Hippocampal formation (tissue), 2 donors: ENCODE data around the gene SRPRA.
"Not testable (repeated sequence)": the region's sequence is repeated elsewhere in the genome, so short reads cannot be mapped to it uniquely, and the experiment has no call there.

Experiments used
- DNase-seq, 2 donors: peaks; one replicate each; lab custom pipeline; 2025; lab: John Stamatoyannopoulos, UW

Gene SRPRA, protein sequence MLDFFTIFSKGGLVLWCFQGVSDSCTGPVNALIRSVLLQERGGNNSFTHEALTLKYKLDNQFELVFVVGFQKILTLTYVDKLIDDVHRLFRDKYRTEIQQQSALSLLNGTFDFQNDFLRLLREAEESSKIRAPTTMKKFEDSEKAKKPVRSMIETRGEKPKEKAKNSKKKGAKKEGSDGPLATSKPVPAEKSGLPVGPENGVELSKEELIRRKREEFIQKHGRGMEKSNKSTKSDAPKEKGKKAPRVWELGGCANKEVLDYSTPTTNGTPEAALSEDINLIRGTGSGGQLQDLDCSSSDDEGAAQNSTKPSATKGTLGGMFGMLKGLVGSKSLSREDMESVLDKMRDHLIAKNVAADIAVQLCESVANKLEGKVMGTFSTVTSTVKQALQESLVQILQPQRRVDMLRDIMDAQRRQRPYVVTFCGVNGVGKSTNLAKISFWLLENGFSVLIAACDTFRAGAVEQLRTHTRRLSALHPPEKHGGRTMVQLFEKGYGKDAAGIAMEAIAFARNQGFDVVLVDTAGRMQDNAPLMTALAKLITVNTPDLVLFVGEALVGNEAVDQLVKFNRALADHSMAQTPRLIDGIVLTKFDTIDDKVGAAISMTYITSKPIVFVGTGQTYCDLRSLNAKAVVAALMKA

DNA sequence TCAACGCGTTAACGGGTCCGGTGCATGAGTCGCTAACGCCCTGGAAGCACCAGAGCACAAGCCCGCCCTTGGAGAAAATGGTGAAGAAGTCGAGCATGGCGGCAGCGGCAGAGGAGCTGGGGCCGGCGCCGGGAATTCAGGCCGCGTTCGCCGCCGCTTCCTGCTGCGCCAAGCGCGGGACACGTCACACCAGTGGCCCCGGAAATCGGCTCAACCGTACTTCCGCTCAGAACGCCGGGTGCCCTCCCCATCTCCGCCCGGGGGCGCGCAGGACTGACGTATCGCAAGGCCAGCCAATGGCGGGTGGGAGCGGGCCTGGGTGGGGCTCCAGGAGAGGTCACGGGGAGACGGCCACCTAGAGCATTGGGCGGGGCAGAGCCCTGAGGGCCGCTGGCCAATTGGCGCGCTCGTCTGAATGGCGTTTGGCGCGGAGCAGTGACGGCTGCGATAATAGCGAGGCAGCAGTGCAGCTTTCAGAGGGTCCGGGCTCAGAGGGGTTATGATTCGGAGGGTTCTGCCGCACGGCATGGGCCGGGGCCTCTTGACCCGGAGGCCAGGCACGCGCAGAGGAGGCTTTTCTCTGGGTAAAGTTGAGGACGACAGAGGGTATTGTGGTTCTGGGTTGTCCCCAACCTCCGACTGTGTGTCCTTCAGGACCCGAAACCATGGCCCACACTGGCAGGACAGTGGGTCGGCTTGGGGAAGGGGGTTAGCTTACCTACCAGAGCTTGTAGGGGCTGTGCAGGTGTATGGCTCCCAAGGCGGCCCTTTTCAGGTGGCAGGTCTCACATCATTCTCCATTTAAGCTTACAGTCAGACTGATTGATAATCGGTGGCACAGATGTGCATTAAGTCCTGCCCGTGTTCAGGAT lies at the start of gene SRPRA, which contains the start of gene FOXRED1:
Gene SRPRA, minus strand, starts transcription at position 188 of the 872 bp plus-strand sequence. Its CDS starts 91 bp downstream, at position 97.
Gene FOXRED1, plus strand, starts transcription at position 447 of the 872 bp plus-strand sequence. Its CDS starts 53 bp downstream, at position 500.
- peak; percentile 97 to 100 for DNase-seq

- DNase-seq: no peak
Measured at GRCh38 chr11:126317756-126318573, 49.3 kb upstream of the SRPRA start.

GRCh38 chr11:126317432-126317755 lies 48.7 kb upstream of the SRPRA start:
- no peak for DNase-seq

- DNase-seq: no peak
Measured at GRCh38 chr11:126313826-126314225, 45.1 kb upstream of the SRPRA start.

- no peak for DNase-seq
Measured at GRCh38 chr11:126312961-126313360, 44.3 kb upstream of the SRPRA start.

GRCh38 chr11:126311401-126312291 lies 43.0 kb upstream of the SRPRA start:
- no peak for DNase-seq

DNA sequence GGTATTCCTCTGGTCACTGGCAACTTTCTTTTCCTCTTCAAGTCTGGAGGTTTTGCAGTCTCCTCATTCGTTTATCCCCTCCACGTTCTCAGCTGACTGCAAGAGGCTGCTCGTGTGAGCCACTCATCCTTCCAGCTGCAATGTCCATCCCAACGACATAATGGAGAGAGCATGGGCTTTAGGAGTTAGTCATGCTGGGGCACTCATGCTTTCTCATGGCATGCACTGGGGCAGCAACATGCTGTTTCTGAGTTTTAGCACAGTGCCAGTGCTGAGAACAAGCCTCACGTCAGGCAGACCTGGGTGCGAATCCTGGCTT lies 42.3 kb upstream of the SRPRA start:
- DNase-seq: no peak

DNA sequence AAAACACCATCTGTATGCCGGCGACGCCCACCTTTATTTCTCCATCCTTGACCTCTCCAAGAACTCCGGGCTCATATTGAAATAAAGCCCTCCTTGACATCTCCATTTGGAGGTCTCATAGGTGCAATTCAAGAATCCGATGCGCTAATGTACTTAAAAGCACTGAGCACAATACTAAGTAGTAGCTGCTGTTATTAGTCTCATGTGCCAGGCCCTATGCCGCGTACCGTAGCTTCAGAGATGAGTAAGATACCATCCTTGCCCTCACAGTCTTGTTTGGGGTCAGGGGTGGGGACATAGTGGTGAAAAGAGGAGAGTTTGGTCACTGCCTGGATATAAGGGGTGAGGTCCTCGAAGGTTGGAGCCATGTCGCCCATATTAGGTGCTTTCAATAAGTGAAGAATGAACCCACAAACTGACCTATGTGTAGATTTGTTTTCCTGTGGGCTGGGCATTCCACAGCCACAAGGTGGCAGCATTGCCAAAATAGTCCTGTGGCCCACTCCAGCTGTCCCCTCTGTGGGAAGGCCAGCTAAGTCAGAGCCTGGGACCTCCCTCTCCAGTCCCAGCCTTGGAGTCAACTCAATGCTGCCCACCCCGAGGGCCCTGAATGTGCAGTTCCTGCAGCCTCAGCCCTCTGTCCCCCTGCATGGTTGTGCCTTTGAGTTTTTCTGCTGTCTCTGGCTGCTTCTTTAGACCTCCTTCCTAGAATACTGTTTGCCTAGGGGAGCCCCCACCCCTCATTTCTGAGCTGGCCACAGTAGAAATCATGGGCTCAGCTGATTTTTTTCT lies 41.7 kb upstream of the SRPRA start:
- DNase-seq: peak; percentile 48 to 77

DNA sequence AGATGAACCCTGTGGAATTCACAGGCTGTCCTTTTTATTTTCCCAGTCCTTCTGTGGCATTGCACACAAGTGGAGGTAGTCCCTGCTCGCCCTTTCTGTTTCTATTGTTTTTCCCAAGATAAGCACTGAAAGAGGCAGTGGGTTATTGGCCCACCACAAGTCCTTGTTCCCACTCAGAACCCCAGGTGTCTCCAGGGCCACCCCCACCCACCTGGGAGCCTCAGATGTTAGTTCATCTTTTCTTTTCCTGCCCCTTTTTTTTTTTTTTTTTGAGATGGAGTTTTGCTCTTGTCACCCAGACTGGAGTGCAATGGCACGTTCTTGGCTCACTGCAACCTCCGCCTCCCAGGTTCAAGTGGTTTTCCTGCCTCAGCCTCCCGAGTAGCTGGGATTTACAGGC lies 40.1 kb upstream of the SRPRA start:
- not testable (repeated sequence) for DNase-seq

GRCh38 chr11:126308271-126308671 lies 39.6 kb upstream of the SRPRA start:
- DNase-seq: peak in 1 of 2 donors; percentile 42

DNA sequence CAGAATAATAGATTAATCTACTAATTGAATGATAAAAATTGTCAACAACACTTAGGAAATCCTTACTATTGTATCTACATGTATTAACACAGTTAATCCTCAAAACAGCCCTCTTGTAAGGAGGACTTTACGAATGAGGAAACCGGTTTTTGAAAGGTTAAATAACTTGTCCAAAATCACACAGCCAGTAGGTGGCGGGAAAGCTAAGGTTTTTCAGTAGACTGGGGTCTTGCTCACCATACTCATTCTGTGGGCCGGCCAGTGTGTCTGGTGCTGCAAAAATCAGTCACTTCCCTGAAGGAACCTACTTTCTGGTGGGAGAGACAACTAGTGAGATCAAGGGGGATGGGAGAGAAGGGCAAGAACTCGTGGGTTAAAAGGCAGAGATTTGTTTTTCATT lies 39.0 kb upstream of the SRPRA start:
- DNase-seq: peak in 1 of 2 donors; percentile 29

GRCh38 chr11:126305699-126306098 lies 37.0 kb upstream of the SRPRA start:
- no peak for DNase-seq

- peak in 1 of 2 donors; percentile 72 for DNase-seq
Measured at GRCh38 chr11:126304457-126305075, 35.9 kb upstream of the SRPRA start.

DNA sequence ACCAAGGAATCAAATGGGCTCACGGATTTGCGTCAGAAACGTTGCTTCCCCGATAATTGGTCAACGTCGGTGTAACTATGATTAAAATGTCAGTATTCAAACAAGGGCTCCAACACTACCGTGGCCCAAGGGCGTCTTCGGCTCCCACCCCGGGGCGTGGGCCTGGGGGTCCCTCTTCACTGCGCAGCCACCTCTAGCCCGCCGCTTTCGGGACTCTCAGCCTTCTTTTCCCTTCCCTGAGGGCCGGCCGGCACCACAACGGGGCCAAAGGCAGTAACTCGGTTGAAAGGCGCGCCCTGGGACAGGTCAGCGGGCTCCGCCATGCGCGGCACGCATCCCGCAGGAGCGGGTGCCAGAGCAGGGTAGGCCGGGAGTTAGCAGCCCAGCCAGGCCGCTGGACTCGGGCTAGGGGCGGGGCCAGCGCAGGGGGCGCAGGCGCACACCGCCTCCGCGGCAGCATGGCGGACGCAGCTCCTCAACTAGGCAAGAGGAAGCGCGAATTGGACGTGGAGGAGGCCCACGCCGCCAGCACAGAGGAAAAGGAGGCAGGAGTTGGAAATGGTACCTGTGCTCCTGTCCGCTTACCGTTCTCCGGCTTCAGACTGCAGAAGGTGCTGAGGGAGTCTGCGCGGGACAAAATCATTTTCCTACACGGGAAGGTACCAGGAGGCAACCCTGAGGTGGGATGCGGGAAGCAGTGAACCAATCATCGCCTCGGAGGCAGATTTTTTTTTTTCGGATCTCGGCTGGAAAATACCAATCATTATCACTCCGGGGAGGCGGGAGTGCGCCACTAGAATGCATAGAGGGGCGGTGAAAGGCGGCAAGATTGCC lies 35.1 kb upstream of the SRPRA start, which contains the start of gene DCPS:
Gene DCPS, plus strand, starts transcription at position 438 of the 834 bp plus-strand sequence. Its CDS starts 21 bp downstream, at position 459.
- DNase-seq: peak; percentile 78 to 87

DNA sequence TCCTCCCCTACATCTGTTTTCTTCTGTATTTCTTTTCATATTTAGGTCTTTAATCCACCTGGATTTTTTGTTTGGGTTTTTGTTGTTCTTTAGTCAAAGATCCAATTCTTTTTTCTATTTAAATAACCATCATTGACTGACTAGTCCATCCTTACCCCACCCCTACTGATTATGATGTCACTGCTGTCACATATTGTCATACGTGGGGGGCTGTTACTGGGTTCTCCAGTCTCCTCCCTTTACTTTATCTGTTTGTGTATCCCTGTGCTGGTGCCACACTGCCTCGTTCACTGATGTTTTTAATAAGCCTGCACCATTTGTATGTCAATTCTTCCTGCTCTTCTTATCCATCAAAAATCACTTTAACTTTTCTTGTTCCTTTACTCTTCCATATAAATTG lies 28.3 kb upstream of the SRPRA start:
- DNase-seq: no peak

DNA sequence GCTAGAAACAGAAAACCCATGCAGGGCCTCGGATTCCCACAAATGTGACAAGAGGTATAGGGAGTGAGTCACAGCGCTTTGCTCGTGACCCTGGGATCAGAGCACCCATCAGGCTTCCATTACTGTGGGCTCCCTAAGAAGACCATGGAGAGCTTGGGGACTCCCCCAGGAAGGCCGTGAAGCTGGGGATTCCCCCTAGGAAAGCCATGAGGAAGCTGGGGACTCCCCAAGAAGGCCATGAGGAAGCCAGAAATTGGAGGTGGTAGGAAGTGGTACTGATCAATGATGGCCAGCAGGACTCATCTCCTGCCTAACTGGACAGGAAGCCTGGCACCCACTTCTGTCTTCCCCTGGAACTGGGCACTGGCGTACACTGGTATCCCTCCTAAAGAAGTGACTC lies 25.0 kb upstream of the SRPRA start:
- no peak for DNase-seq

GRCh38 chr11:126290887-126291286 lies 22.2 kb upstream of the SRPRA start:
- DNase-seq: no peak

DNA sequence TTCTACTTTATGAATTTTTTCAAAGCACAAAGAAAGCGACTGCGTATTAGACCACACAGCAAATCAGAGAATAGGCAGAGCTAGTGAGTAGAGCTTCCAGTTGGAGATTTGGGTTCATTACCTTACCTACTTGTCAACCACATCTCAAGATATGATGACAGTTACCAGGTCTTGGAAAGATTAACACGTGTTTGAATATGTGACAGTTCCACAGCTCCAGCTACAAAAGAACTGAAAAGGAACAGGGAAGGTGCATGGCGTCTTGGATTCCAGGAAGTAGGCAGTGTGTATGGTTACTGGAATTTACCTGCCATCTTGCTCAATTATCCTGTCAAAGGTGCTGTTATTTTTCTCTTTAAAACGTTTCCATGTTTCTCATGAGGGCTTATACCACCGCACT lies 19.5 kb upstream of the SRPRA start:
- DNase-seq: no peak
